DMS79 treated with DMSO at 0.1 percent for 48 hours (cell line): ENCODE measurements around the gene MTX1.

Experiments used
- DNase-seq: peaks from one replicate; lab custom pipeline; 2025; lab: John Stamatoyannopoulos, UW

MTX1 gene

DNA sequence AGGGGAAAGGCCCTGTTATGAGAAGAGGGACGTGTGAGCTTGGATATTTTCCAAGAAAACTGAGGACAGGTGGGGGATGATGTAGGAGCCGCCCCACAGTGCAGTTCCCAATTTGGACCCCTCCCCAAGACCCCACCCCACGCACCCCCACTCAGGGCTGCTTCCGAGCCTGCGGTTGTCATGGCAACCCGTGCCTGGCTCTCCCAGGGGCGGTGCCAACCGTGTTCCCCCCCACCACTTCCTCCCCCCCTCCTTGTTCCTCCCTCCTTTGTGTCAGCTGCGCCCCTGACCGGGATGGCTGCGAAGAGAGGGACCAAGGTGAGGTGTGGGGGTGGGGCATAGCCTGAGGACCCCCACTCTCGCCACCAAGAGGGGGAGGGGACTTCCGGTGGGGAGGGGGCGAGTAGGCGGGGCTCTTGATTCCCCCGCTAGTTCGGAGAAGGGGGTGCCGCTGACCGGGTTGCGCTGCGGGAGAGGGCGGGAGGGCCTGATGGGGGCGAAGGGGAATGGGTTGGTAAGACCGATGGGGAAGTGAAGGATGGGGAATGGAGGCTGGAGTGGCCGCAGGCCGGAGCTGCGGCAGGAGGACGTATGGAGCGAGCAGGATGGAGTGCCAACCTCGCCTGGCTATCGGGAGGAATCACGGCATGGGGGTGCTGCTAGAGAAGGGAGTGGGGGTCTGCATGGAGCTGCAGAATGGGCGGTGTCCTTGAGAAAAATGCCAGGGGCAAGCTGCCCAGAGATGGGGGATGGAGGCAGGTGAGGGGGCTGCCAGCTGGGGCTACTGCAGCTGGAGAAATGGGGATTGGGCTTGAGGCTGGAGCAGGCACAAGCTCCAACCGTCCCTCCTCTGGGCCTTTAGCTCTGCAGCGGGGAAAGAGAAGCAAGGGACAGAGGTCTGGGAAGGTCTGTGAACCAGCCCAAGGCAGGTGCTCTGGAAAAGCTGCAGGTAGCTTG, 33.9 kb upstream of the MTX1 start:
- DNase-seq: peak; percentile 77

DNA sequence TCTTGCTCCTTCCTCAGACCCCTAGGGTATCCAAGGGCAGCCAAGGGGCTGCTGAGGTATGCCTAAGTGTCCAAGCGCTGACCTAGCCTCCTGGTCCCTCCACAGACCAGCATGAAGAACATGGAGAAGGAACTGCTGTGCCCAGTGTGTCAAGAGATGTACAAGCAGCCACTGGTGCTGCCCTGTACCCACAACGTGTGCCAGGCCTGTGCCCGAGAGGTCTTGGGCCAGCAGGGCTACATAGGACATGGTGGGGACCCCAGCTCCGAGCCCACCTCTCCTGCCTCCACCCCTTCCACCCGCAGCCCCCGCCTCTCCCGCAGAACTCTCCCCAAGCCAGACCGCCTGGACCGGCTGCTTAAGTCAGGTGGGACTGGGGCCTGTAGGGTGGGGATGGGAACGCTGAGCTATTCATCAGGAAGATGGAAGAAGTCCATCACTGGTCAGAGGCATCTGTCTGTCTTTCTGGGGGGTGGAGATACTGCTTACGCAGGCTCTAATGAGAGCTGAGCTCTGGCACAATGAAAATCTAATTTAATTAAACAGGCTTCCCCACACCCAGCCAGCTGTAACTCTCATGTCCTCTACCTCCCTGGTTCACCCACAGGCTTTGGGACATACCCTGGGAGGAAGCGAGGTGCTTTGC, 33.1 kb upstream of the MTX1 start:
- DNase-seq: no peak

DNA sequence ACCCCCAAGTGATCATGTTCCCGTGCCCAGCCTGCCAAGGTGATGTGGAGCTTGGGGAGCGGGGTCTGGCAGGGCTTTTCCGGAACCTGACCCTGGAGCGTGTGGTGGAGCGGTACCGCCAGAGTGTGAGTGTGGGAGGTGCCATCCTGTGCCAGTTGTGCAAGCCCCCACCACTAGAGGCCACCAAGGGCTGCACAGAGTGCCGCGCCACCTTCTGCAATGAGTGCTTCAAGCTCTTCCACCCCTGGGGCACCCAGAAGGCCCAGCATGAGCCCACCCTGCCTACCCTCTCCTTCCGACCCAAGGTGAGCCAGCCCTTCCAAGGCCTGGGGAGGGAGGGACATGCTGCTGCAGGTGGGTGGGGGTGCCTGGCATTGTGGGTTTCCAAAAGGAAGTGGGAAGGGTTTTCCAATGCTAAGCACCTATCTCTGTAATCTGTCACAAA, 32.5 kb upstream of the MTX1 start:
- DNase-seq: no peak

- peak; percentile 61 for DNase-seq
These were observed 31.9 kb upstream of the MTX1 start for GRCh38 chr1:155176544-155177071.

GRCh38 chr1:155177192-155177917, 31.1 kb upstream of the MTX1 start:
- no peak for DNase-seq

DNA sequence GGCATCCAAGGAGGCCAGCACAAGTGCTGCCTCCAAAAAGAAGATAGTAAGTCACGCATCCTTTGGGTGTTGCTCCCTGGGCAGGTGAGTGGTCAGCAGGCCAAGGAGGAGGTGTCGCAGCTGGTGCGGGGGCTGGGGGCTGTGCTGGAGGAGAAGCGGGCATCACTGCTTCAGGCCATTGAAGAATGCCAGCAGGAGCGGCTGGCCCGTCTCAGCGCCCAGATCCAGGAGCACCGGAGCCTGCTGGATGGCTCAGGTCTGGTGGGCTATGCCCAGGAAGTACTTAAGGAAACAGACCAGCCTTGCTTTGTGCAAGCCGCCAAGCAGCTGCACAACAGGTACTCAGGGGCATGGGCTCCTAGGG, 30.6 kb upstream of the MTX1 start:
- no peak for DNase-seq

GRCh38 chr1:155178441-155179111, 29.9 kb upstream of the MTX1 start:
- DNase-seq: no peak

DNA sequence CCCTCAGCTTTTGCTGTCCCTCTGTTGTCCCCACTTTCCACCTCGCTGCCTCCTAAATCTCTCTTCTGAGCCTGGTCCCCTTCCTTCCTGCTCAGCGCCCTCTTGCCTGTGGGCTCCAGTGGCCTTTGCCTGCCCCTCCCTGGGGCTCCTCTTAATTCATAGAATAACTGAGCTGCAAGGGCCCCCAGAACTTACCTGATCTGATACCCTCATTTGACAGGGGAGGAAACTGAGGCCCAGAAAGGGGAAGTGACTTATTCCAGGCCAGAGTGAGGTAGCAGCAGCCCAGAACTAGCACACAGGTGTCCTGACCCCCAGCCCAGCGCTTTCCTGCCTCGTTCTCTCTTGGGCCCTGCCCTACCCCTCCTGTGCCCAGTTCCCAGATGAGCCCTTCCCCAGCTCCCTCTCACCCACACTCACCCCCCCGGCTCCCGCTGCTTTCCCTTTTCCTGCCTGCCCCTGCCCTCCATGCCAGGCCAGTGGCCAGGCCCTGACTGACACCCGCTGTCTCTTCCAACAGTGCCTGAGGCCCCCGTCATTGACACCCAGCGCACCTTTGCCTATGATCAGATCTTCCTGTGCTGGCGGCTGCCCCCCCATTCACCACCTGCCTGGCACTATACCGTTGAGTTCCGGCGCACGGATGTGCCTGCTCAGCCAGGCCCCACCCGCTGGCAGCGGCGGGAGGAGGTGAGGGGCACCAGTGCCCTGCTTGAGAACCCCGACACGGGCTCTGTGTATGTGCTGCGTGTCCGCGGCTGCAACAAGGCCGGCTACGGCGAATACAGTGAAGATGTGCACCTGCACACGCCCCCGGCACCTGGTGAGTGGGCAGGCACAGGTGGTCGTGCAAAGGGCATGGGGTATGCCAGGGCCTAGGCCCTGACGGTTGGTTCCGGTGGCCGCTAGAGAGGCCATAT, 29.1 kb upstream of the MTX1 start:
- no peak for DNase-seq

- no peak for DNase-seq
These were observed 27.0 kb upstream of the MTX1 start for GRCh38 chr1:155181371-155182051.

DNA sequence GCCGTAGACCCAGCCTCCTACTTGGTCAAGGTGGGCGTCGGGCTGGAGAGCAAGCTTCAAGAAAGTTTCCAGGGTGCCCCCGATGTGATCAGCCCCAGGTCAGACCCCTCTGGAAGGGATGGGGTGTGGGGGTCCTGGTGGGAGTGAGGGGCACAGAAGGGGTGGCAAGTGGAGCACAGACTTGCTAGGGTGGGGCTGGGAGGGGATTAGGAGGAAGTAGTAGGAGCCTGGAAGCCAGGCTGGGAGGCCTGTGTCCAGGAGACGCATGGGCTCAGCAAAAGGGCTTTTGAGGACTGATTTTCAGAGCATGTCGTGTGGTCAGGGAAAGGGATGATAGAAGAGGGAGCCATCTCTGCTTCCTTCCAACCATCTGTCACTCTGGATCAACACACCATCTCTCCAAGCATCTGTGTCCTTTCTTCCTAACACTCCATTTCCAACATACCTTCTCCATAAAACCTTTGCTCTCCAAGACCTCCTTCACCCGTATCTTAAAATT, 26.4 kb upstream of the MTX1 start:
- DNase-seq: no peak

DNA sequence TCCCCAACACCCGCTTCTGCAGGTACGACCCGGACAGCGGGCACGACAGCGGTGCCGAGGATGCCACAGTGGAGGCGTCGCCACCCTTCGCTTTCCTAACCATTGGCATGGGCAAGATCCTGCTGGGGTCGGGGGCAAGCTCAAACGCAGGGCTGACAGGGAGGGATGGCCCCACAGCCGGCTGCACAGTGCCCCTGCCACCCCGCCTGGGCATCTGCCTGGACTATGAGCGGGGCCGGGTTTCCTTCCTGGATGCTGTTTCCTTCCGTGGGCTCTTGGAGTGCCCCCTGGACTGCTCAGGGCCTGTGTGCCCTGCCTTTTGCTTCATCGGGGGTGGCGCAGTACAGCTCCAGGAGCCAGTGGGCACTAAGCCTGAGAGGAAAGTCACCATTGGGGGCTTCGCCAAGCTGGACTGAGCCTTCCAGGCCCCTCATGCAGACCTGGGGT, 24.7 kb upstream of the MTX1 start:
- DNase-seq: no peak

GRCh38 chr1:155184351-155184811, 24.1 kb upstream of the MTX1 start:
- no peak for DNase-seq

DNA sequence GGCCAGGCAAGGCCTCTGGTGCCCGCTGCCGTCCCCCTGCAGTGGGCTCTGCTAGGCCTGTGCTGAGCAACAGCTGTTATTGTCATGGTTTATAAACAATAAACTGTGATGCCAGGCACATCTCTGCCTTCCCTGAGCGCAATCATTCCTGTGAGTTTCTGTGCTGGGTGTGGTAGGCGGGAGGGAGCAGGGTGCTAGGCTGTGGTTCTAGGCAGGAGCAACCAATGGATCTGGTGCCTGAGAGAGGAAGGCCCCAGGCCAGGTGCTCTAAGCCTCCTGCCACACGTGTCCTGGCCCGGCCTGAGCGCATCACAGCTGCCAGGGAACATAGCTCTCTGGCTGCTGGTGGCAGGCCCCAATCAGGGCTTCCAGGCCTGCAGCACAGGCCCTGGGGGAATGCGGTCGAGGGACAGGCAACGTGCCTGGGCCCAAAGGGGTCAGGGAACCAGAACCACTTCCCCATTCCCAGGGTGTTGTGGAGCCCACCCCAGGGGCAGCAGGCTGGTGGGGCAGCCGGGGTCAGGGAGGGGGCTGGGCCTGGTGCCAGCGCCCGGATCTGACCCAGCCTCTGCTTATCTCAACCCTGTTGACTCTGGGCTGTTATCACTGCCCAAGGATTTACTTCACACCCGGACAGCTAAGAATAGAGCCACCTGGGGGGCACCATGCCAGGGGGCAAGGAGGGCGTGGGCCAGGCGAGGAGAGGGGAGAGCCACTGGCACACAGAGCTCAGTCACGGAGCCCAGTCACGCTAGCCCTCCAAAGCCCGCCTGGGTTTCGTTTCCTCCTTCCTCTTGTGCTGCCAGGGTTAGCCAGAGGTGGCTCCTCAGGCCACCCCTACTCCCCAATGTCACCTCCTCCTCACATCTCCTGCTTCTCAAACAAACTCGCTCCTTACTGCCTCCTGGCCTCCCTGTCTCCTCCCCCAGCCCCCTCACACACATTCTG, 23.4 kb upstream of the MTX1 start:
- DNase-seq: peak; percentile 18

GRCh38 chr1:155185783-155186066, 22.8 kb upstream of the MTX1 start:
- DNase-seq: no peak

- peak; percentile 78 for DNase-seq
These were observed 22.3 kb upstream of the MTX1 start for GRCh38 chr1:155186067-155186793.

DNA sequence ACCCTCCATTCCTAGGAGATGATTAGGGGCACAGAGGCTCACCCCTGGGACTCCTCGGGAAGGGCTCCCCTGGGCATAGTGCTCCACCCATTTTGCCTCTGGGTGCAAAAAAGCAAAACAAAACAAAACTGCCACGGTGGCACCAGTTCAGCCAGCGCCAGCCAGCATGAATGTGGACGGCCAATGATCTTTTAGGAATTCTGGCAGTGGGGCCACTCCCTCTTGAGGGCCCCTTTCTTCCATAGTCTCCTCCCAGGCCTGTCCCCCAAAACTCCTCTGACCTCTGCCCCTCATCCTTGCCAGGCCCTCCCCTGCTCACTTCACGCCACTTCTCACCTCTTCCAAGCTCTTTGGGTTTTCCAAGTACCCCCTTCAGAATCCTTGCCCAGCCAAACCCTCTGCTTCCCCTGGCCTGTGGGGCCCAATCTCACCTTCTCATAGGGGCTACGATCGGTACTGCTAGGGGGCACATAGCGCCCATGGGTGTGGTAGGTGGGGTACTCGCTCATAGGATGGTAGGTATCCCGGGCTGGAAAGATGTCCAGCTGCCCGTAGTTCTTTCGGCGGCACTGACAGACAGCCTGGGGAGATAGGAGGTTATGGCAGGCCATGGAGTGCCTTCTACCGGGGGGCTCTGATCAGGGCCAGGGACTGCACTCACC, 21.6 kb upstream of the MTX1 start:
- DNase-seq: peak; percentile 56

DNA sequence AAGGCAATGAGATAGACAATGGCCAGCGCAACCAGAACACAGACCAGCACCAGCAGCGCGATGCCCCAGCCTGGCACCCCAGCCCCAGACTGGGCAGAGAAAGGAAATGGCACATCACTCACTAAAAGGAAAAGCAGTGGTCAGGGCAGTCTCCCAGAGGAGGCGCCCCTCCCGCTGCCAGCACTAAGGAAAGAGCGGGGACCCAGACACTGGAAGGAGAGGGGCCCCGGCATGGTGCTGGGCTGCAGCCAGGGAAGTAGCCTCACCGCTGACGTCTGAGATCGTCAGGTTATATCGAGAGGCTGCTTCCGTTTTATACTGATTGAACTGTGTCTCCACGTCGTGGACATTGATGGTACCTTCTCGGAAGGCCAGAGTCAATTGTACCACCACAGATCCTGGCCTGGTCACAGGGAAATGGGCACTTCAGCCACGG, 21.0 kb upstream of the MTX1 start:
- DNase-seq: no peak

DNA sequence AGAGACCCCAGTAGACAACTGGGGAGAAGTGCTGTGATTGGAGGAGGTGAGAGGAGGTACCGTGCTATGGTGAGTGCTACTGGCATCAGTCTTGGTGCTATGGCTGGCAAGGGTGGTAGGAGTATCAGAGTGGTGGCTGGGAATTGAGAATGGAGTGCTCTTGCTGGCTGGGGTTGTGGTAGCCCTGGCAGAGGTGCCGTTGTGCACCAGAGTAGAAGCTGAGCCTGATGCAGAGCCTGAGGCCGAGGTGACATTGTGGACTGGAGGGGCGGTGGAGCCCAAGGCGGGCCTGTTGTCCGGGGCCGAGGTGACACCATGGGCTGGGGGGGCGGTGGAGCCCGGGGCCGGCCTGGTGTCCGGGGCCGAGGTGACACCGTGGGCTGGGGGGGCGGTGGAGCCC, 20.2 kb upstream of the MTX1 start:
- DNase-seq: no peak
